HAP-1 (cell line): Measurements from ENCODE around the gene KIF18B.

Experiments used
- DNase-seq, 2 experiments: peaks; one replicate each; pipeline ENCODE4 v3.0.0-alpha.2; 2016 to 2020; ENCODE audit warnings: low spot score in 2 of 2
- H3K27me3 ChIP-seq: fragments of 250-450 bp; sonication (Bioruptor Pico); 2 replicates; pipeline ENCODE4 v1.5.1; 2020; ENCODE audit warnings: low read depth, mild to moderate bottlenecking, moderate library complexity
- H3K36me3 ChIP-seq: fragments of 250-450 bp; sonication (Bioruptor Pico); replicated peaks from 2 replicates; pipeline ENCODE4 v1.5.1; 2020; ENCODE audit warnings: mild to moderate bottlenecking
- H3K4me1 ChIP-seq: fragments of 250-450 bp; sonication (Bioruptor Pico); 2 replicates; pipeline ENCODE4 v1.5.1; 2020; ENCODE audit warnings: mild to moderate bottlenecking
- H3K4me3 ChIP-seq: fragments of 250-450 bp; sonication (Bioruptor Pico); 2 replicates; pipeline ENCODE4 v1.5.1; 2020; ENCODE audit warnings: mild to moderate bottlenecking, moderate library complexity
- H3K9me3 ChIP-seq: fragments of 250-450 bp; sonication (Bioruptor Pico); 2 replicates; pipeline ENCODE4 v1.5.1; 2020; ENCODE audit warnings: mild to moderate bottlenecking, moderate library complexity
- in situ Hi-C: fragments of 300-500 bp; cut with MboI; formaldehyde crosslinking; loops from 3 replicates; pipeline ENCODE4 v1.14.3; 2020; ENCODE audit warnings: low sequenced_read_pairs, inconsistent platforms, mixed read lengths

Gene KIF18B

GRCh38 chr17:44977814-44978550 lies 30.4 kb upstream of the KIF18B start:
- H3K27me3 ChIP-seq, result peaks cover 15% of the 10 kb centered on the region
- no peak overlapping the region for H3K4me3 ChIP-seq
- in situ Hi-C loops, result no loop called here
- no peak for DNase-seq
- no peaks in the 10 kb centered on the region for H3K36me3 ChIP-seq
- H3K4me1 ChIP-seq, result no peaks in the 10 kb centered on the region
- no peaks in the 10 kb centered on the region for H3K9me3 ChIP-seq

- Histone ChIP-seq H3K36me3 (no peaks in the 10 kb centered on the region), H3K9me3 (no peaks in the 10 kb centered on the region), H3K4me3 (no peak overlapping the region), H3K4me1 (no peaks in the 10 kb centered on the region), H3K27me3 (peaks cover 15% of the 10 kb centered on the region)
- in situ Hi-C loops, result no loop called here
- no peak for DNase-seq
These were observed 29.5 kb upstream of the KIF18B start for GRCh38 chr17:44977065-44977464.

GRCh38 chr17:44976206-44976605 lies 28.6 kb upstream of the KIF18B start:
- in situ Hi-C loops, result no loop called here
- DNase-seq, result no peak
- Histone ChIP-seq H3K36me3 (no peaks in the 10 kb centered on the region), H3K27me3 (peaks cover 15% of the 10 kb centered on the region), H3K9me3 (no peaks in the 10 kb centered on the region), H3K4me1 (no peaks in the 10 kb centered on the region), H3K4me3 (no peak overlapping the region)

GRCh38 chr17:44972953-44973352 lies 25.4 kb upstream of the KIF18B start:
- no peak for DNase-seq
- peaks cover 7% of the 10 kb centered on the region; the same call in 1 of the 2 replicates for H3K27me3 ChIP-seq
- peaks cover 5% of the 10 kb centered on the region for H3K4me1 ChIP-seq
- no peaks in the 10 kb centered on the region for H3K36me3 ChIP-seq
- in situ Hi-C loops, result no loop called here
- no peaks in the 10 kb centered on the region for H3K9me3 ChIP-seq
- no peak overlapping the region for H3K4me3 ChIP-seq

- Histone ChIP-seq H3K9me3 (no peaks in the 10 kb centered on the region), H3K36me3 (no peaks in the 10 kb centered on the region), H3K4me1 (peaks cover 5% of the 10 kb centered on the region), H3K4me3 (no peak overlapping the region), H3K27me3 (peaks cover 11% of the 10 kb centered on the region; the same call in 1 of the 2 replicates)
- no peak for DNase-seq
- in situ Hi-C loops, result no loop called here
These were observed 24.4 kb upstream of the KIF18B start for GRCh38 chr17:44971776-44972483.

- in situ Hi-C loops, result no loop called here
- H3K36me3 ChIP-seq, result no peaks in the 10 kb centered on the region
- no peaks in the 10 kb centered on the region; the same call in 1 of the 2 replicates for H3K9me3 ChIP-seq
- peaks cover 5% of the 10 kb centered on the region for H3K4me1 ChIP-seq
- peak overlapping the region; percentile 34 for H3K4me3 ChIP-seq
- H3K27me3 ChIP-seq, result peaks cover 8% of the 10 kb centered on the region; the same call in 1 of the 2 replicates
- peak in 1 of 2 experiments; percentile 59 for DNase-seq
These were observed 22.7 kb upstream of the KIF18B start for GRCh38 chr17:44970136-44970741.

GRCh38 chr17:44969144-44969780 lies 21.7 kb upstream of the KIF18B start:
- peak overlapping the region; percentile 35; the same call in 1 of the 2 replicates for H3K4me3 ChIP-seq

GRCh38 chr17:44968225-44969143 lies 20.9 kb upstream of the KIF18B start, which contains the start of gene C1QL1:
Gene C1QL1, minus strand, starts transcription at chr17:44968303. Its CDS starts 255 bp downstream, at chr17:44968048.
- Histone ChIP-seq H3K9me3 (no peaks in the 10 kb centered on the region; the same call in 1 of the 2 replicates), H3K4me3 (peak within 1 kb of the TSS; percentile 35), H3K27me3 (peaks cover 6% of the 10 kb centered on the region; the same call in 1 of the 2 replicates), H3K36me3 (no peaks in the 10 kb centered on the region), H3K4me1 (peaks cover 5% of the 10 kb centered on the region)
- DNase-seq, result peak; percentile 88 to 97
- in situ Hi-C loops, result no loop called here

More at GRCh38 chr17:44969144-44969780, 21.7 kb upstream of the KIF18B start:
- H3K36me3 ChIP-seq, result no peaks in the 10 kb centered on the region
- no peaks in the 10 kb centered on the region; the same call in 1 of the 2 replicates for H3K9me3 ChIP-seq
- in situ Hi-C loops, result no loop called here
- H3K4me1 ChIP-seq, result peaks cover 5% of the 10 kb centered on the region
- peaks cover 6% of the 10 kb centered on the region; the same call in 1 of the 2 replicates for H3K27me3 ChIP-seq
- DNase-seq, result no peak

GRCh38 chr17:44967907-44968224 lies 20.3 kb upstream of the KIF18B start:
- peaks cover 5% of the 10 kb centered on the region for H3K4me1 ChIP-seq
- DNase-seq, result no peak
- no peak overlapping the region for H3K4me3 ChIP-seq
- H3K36me3 ChIP-seq, result no peaks in the 10 kb centered on the region
- in situ Hi-C loops, result no loop called here
- H3K27me3 ChIP-seq, result peaks cover 6% of the 10 kb centered on the region; the same call in 1 of the 2 replicates
- H3K9me3 ChIP-seq, result no peaks in the 10 kb centered on the region; the same call in 1 of the 2 replicates

GRCh38 chr17:44967026-44967906 lies 19.7 kb upstream of the KIF18B start:
- H3K4me3 ChIP-seq, result peak overlapping the region; percentile 3
- peaks cover 6% of the 10 kb centered on the region; the same call in 1 of the 2 replicates for H3K27me3 ChIP-seq
- in situ Hi-C loops, result no loop called here
- no peaks in the 10 kb centered on the region for H3K36me3 ChIP-seq
- no peaks in the 10 kb centered on the region; the same call in 1 of the 2 replicates for H3K9me3 ChIP-seq
- no peak for DNase-seq
- peaks cover 5% of the 10 kb centered on the region for H3K4me1 ChIP-seq

GRCh38 chr17:44966348-44967025 lies 18.9 kb upstream of the KIF18B start:
- H3K4me3 ChIP-seq, result no peak overlapping the region
- H3K4me1 ChIP-seq, result peaks cover 5% of the 10 kb centered on the region
- H3K27me3 ChIP-seq, result peaks cover 6% of the 10 kb centered on the region; the same call in 1 of the 2 replicates
- DNase-seq, result no peak
- no peaks in the 10 kb centered on the region; the same call in 1 of the 2 replicates for H3K9me3 ChIP-seq
- no peaks in the 10 kb centered on the region for H3K36me3 ChIP-seq
- in situ Hi-C loops, result no loop called here
